Measurements from ENCODE around the gene TMC3.

- TF ChIP-seq CTCF (IDR thresholded peaks at IDR 0.05 in 8 of 11, conservative IDR thresholded peaks at IDR 0.05 in 3 of 11) = no peak
- TF ChIP-seq POLR2A (IDR thresholded peaks at IDR 0.05) = no peak
- TF ChIP-seq POLR2AphosphoS5 (IDR thresholded peaks at IDR 0.05) = no peak
These were observed 36.8 kb downstream of the TMC3 start for GRCh38 chr15:81337241-81337640.

Data from spleen (tissue), 7 donors.